Adrenal gland (tissue), 5 donors: ENCODE data around the gene TIMM8A.

ENCODE experiments used
- CTCF ChIP-seq, 6 experiments: fragments of 450-650 bp in 4 of 6; fragments of 200-600 bp in 2 of 6; sonication (generic) in 1 of 6; IDR thresholded peaks; 1 replicate in 5 of 6; 2 replicates in 1 of 6; pipeline versions ENCODE4 v1.5.1 to v1.8.0; 2016 to 2021; ENCODE audit warnings: antibody characterized with exemption in 6 of 6, mild to moderate bottlenecking in 2 of 6, moderate library complexity in 1 of 6
- POLR2A ChIP-seq, 2 donors: fragments of 450-650 bp; IDR thresholded peaks; one replicate each; pipeline ENCODE4 v1.6.1; 2017; ENCODE audit warnings: antibody characterized with exemption in 2 of 2, mild to moderate bottlenecking in 2 of 2, moderate library complexity in 1 of 2
- donor health status: DM: no; HTN: no; CAD: no.

GRCh38 chrX:101377547-101377946 lies 29.0 kb upstream of the TIMM8A start:
- TF ChIP-seq CTCF (IDR thresholded peaks at IDR 0.05) (no peak), POLR2A (IDR thresholded peaks at IDR 0.05) (no peak)
